Middle frontal gyrus (tissue), 1 donor: ENCODE measurements around the gene MYO15A.

ENCODE experiments used
- DNase-seq: peaks from one replicate; pipeline ENCODE4 v3.0.0-alpha.2; 2015; ENCODE audit warnings: low spot score; ENCODE audit errors: extremely low spot score

The MYO15A gene

DNA sequence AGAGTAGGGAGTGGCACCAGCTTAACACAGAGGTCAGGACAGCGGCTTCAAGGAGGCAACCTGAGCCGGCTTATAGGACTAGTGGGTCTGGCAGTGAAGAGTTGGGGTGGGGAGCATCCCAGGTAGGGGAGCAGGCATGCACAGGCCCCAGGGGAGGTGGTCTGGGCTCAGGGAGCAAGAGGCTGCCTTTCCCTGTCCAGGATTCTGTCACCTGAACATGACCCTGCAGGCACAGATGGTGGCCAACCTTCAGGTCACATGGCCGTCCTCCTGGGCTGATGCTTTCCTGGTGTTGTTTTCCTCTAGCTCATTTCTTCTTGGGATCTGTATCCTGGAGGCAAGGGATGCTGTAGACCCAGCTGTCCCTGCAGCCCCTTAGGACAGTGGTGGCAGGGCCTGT lies 3.5 kb upstream of the MYO15A start:
- DNase-seq = no peak

DNA sequence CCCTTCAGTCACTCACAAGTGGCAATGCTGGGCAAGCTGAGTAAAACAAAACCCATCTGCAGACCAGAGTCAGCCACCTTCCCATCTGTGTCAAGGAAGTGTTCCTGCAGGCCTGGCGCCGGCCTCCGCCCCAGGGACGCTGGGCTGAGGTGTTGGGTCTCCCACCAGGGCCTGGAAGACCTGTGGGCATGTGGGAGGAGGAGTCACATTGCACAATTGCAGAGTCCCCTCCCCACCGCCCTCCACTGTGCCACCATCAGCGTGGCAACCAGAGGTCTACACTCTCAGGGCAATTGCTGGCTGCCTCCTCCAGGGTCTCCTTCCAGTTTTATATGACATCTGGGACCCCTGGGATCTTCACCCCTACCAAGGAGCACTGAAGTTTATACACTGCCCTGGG lies 3.0 kb upstream of the MYO15A start:
- no peak for DNase-seq

DNA sequence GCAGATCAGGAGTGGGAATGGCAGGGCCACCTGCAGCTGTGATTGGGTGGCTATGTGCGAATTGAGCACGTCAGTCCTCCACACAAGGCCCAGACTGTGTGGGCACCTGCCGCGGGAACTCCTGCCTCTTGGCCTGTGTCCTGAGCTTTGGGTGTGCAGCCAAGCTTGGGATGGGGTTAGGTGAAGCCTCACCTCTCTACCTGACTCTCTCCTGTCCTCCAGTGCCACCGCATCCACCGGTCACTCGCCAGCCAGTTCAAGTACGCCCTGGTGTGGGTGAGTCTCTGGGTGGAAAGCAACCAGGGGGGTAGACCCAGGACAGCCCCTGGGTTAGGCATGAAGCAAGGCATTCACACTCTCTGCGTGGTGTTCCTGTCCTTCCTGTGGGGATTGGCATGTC lies 2.3 kb upstream of the MYO15A start:
- no peak for DNase-seq

DNA sequence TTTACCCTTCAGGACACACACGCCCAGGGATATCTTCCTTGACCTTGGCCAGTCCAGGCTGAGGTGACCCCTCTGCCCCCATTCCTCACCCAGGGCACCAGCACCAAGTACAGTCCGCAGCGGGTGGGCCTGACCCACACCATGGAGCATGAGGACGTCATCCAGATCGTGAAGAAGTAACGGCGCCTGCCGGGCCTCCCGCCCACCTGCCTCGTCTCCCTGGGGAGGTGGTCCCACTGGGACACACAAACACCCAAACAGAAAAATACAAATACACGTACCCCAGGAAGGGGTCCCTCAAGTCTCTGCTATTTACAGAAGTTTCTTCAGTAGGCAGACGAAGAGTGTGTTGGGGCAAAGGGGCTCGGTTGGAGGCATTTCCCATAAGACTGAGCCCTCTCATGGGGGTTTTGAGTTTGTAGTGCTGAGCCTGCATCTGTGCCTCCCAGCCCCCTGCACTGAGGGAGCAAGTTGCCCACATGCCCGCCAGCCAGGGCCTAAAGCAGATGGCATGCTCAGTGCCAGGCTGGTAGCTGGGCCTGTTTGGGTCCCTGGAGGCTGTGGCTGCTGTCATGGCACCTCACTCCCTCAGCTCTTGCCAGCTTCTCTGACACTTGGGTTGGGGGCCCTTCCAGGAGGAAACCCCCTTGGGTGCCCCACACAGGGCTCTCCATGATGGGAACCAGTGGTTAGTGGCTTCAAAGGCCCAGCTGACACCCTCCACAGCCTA lies 1.3 kb upstream of the MYO15A start:
- DNase-seq = no peak

DNA sequence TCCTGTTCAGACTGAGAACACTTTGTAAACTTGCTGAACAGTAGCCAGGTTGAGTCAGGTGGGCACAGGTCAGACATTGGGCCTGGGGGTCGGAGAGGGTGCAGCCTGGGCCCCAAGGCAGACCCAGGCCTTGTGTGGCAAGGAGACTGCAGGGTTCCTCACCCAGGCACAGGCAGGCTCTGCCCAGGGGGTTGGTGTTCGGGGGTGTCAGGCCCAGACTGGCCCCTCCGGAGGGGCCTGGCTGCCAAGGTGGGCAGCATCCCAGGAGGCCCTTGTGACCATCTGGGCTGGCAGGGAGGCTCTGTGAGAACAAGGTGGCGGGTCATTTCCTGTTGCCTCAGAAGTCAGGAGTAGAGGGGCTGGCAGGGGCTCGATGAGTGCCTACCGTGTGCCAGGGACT lies 585 bp upstream of the MYO15A start:
- DNase-seq = no peak

DNA sequence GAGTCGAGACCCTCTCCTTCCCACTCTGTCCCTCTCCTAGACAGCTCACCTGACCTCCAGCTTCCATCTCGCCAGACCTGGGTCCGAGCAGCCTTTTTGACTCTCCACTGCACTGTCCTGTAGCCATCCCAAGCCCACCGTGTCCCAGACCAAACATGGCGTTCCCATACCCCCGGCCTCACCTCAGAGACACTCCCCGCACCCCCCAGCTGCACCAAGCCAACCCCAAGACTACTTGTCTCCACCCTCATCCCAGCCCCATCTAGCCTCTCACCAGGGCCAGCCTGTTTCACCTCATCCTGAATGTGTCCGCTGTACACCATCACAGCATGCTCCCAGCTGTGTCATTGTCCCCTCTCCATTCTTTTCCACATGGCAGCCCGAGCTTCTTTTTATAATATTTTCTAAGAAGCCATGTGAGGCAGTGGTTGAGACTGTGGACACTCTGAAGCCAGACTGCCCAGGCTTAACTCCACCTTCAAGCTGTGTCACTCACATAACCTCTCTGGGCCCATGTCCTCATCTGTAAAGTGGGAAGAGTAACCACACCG lies 1.5 kb downstream of the MYO15A start:
- DNase-seq = no peak

DNA sequence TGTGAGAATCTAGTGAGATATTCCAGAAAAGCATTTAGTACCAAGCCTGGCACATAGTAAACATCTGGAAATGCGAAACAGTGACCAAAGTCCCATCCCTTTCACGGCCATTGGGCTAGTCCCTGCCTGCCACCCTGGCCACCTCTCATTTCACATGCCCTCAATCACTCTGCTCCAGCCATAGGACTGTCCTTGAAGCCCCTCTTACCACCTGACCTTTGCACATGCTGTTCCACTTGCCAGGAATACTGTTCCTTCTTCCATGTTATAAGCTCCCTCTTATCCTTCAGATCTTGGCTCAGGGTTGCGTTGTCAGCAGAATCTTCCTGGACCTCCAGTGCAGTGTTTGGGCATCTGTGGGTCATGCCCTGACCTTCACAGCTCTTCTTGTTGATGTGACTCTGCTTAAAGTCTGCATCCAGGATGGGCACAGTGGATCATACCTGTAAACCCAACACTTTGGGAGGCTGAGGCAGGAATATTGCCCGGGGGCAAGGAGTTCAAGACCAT lies 2.1 kb downstream of the MYO15A start:
- no peak for DNase-seq

DNA sequence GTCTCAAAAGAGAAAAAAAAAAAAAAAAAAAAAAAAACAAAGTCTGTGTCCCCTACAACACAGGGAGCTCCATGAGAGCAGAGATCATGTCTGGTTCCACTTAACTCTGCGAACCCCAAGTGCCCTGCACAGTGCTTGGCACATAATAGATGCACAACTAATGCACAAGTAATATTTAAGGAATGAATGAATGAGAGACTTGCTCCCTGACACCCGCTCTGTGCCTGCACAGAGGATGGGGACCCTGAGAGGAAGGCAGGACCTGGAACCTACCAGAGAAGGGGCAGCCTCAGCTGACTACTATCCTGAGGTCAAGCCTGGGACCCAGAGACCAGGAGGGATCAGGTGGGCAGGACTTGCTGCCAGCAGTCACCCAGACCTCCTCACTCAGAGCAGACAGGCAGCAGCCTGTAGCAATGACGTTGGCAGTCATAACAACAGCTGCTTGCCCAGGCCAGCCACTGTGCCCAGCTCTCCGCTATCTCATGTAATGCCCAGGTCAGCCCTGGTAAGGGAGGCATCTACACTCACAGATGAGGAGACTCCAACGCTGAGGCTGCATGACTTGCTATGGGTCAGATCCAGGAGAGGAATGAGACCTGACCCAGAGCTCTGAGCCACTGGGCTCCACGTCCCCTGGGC lies 2.9 kb downstream of the MYO15A start:
- DNase-seq = no peak

DNA sequence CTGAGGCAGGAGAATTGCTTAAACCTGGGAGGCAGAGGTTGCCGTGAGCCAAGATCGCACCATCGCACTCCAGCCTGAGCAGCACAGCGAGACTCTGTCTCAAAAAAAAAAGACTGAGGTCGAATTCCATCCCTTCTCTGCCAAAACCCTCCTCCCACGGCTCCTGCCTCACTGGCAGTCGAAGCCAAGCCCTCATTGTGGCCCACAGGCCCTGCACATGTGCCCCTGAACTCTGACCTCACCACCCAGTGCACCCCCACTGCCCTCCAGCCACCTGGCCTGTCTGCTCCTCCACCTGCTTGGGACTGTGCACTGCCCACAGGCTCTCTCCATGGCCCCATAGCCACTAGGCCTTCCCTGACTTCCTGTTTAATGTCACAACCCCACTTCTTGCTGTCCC lies 7.0 kb downstream of the MYO15A start:
- no peak for DNase-seq

DNA sequence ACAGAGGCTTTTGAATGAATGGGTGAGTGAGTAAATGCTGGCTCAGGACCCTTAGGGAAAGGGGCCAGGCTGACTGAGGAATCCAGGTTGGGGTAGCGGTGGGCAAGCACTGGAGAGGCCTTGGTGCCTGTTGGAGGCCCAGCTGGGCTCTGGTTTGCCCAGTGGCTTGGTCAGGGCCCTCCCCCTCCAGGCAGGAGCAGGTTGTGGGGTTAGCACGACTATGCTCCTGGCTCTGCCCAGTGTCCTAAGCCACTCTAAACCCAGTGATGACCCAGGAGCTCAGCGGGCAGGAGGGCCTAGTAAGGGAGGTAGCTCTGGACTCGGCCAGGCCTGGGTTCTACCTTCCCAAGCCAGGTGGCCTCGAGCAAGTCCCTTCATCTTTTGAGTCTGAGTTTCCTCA lies 7.5 kb downstream of the MYO15A start:
- DNase-seq = no peak

DNA sequence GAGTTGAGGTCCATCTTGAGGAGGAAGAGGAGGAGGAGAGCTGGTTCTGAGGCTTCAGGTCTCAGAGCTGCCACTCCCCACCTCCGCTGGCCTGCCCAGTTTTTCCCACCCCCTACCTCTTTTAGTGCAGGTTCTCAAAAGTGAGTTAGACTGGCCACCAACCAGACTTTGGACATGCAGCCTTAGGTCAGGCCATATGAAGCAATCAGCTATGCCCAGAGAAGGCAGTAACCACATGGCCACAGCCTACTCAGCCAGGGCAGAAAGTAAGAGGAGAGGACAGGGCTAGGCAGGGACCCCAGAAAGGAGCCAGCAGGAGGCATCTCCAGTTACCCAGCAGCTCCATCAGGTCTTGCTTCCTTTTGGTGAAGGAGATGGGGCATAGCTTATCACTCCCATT lies 9.0 kb downstream of the MYO15A start:
- DNase-seq = no peak

DNA sequence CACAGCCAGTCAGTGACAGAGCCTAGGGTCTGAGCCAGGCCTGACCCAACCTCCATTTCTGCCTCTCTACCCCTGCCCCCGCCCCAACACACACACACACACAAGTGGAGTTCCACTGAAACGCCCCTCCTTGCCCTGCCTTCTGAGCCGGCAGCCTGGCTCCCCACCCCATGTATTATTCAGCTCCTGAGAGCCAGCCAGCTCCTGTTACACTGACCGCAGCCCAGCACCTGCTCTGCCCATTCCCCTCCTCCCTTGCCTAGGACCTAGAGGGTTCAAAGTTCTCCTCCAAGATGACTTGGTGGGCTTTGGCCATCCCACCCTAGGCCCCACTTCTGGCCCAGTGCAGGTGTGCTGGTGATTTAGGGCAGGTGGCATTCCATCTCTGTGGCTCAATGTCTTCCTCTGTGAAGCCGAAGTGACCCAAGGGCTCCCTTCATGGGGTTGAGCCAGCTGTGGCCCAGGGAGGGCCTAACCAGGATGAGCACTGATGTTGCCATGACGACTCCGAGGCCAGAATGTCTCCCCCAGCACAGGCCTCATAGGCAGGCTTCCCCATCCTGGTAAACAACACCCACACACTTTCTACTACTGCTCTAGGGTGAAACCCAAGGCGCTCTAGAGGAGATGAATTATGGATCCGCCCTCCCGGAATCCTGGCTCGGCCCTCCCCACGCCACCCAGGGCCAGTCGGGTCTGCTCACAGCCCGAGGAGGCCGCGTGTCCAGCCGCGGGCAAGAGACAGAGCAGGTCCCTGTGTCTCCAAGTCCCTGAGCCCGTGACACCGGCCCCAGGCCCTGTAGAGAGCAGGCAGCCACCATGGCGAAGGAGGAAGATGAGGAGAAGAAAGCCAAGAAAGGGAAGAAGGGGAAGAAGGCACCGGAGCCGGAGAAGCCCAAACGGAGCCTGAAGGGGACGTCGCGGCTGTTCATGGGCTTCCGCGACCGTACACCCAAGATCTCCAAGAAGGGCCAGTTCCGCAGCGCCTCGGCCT lies 9.7 kb downstream of the MYO15A start:
- DNase-seq = no peak

DNA sequence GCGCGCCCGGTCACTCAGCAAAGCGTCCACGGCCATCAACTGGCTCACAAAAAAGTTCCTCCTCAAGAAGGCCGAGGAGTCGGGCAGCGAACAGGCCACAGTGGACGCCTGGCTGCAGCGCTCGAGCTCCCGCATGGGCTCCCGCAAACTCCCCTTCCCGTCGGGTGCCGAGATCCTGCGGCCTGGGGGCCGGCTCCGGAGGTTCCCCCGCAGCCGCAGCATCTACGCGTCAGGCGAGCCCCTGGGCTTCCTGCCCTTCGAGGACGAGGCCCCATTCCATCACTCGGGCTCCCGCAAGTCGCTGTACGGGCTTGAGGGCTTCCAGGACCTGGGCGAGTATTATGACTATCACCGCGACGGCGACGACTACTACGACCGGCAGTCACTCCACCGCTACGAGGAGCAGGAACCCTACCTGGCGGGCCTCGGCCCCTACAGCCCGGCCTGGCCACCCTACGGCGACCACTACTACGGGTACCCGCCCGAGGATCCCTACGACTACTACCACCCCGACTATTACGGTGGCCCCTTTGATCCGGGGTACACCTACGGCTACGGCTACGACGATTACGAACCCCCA lies 10.7 kb downstream of the MYO15A start:
- no peak for DNase-seq

DNA sequence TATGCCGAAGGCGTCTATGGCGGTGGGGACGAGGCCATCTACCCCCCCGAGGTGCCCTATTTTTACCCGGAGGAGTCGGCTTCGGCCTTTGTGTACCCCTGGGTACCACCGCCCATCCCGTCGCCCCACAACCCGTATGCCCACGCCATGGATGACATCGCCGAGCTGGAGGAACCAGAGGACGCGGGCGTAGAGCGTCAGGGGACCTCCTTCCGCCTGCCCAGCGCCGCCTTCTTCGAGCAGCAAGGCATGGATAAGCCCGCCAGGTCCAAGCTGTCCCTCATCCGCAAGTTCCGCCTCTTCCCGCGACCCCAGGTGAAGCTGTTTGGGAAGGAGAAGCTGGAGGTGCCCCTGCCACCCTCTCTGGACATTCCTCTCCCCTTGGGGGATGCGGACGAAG lies 11.4 kb downstream of the MYO15A start:
- no peak for DNase-seq

DNA sequence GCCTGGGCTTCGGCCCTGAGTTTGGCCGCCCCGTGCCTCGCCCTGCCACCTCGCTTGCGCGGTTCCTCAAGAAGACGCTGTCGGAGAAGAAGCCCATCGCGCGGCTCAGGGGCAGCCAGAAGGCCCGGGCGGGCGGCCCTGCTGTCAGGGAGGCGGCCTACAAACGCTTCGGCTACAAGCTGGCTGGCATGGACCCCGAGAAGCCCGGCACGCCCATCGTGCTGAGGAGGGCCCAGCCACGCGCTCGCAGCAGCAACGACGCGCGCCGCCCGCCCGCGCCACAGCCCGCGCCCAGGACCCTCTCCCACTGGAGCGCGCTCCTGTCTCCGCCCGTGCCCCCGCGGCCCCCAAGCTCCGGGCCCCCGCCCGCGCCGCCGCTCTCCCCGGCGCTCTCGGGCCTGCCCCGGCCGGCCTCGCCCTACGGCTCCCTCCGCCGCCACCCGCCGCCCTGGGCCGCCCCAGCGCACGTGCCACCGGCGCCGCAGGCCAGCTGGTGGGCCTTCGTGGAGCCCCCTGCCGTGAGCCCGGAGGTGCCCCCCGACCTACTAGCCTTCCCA lies 12.0 kb downstream of the MYO15A start:
- DNase-seq = no peak

DNA sequence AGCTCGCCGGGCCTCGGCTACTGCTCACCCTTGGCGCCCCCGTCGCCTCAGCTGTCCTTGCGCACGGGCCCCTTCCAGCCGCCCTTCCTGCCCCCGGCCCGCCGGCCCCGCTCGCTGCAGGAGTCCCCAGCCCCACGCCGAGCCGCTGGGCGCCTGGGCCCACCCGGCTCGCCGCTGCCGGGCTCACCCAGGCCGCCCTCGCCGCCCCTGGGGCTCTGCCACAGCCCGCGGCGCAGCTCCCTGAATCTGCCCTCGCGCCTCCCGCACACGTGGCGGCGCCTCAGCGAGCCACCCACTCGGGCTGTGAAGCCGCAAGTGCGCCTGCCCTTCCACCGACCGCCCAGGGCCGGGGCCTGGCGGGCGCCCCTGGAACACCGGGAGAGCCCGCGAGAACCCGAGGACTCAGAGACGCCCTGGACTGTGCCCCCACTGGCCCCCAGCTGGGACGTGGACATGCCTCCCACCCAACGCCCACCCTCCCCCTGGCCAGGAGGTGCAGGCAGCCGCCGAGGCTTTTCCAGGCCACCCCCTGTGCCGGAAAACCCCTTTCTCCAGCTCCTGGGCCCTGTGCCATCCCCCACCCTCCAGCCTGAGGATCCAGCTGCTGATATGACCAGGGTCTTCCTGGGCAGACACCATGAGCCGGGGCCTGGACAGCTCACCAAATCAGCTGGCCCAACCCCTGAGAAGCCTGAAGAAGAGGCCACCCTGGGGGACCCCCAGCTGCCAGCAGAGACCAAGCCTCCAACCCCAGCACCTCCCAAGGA lies 12.8 kb downstream of the MYO15A start:
- no peak for DNase-seq

DNA sequence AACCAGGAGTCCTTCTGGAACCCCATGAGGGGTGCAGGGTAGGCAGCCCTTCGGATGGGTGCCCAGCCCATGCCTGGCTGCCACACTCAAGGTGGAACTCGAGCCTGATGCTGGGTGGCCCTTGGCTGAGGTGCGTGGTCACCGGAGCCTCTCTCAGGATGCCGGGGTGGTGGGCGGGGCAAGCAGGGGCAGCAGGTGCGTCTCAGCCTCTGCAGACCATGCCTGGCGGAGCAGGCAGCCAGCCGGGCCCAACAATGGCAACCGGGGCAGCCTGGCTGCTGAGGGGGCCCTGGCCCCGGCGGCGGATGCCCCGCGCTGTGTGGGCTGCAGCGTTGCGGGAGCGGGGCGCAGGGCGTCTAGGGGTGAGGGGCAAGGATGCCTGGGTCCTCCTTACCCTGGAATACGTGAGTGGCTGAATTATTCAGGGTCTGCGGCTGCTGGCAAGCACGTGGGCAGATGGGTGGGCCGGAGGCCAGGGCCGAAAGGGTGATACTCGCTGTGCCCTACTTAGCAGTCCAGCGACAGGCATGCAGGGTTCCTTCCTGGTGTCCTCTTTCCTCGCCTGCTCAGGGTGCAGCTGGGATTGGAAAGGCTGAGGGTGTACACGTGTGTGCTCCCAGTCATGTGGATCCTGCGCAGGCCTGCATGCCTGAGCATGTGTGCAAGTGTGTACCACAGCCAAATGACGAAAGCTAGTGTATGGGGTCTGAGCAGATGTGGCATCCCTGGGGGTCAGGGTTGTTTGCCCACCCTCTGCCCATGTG lies 14.6 kb downstream of the MYO15A start:
- DNase-seq = no peak

DNA sequence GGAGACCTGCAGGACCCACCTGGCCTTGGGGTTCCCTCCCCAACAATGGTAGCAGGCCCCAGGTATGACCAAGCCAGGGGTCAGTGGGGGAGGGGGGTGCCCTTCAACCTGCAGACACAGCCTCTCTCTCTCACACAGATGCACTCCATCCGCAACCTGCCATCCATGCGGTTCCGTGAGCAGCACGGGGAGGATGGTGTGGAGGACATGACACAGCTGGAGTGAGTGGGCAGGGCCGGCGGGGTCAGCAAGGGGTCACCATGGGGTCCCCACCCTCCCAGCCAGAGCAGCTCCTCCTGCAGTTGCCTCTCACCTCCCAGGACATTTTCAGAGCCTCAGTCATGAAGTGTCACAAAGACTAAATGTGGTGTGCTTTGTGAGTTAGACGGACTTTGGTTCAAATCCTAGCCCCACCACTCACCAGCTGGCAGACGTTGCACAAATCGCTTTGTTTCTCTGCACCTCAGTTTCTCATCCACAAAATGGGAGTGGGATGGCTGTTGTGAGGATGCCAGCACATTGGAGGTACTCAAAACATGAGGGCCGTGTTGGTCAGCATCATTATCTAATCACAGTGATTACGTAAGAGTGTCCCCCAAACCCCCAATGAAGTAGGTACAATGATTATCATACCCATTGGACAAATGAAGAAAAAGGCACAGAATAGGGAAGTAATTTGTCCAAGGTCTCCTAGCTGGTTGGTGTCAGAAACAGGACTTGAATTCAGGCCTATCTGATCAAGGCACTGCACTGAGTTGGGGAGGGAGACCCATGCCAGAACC lies 16.0 kb downstream of the MYO15A start:
- DNase-seq = no peak
